ENCODE measurements around the gene MTSS2.

DNA sequence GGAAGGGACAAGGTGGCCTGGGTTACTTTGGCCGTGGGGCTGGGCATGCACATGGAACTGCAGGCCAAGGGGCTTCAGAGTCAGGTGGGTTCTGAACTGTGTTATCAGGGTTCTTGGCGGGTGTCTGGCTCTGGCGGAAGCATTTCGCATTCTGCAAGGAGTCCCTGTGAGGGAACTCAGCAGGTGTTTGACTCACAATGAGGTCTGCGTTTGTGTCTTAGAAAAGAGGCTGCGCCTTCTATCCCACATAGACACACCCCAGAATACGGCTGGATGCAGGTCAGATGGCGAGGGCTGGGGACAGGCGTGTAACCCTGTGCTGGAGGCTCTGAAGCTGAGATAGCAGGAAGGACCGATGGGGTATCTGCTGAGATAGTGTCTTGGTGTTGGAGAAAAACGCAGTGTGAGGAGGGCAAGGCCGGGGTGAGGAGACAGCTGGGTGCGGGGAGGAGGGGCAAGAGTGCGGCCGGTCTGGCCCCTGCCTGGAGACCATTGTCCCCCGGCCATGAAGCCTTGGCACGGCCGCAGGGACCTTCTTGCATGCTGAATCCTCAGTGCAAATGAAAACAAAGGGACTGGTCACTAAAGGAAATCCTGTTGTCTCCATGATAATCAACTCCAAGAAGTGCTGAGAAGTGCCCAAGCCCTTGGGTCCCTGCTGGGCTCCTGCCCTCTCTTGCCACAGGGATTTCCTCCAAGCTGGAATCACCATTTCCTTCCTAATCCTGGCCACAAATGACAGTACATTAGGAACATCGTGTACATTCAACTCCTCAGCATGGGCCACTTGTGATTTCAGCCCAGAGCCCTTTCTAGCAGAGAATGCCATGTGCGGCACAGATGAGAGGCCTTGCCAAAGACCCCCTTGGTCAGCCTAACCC lies 22.8 kb upstream of the MTSS2 start:
- TF ChIP-seq EZH2 (IDR thresholded peaks at IDR 0.05; ENCODE audit: borderline replicate concordance) (no peak), EZH2phosphoT487 (IDR thresholded peaks at IDR 0.05; ENCODE audit: low read depth, severe bottlenecking, unreplicated experiment) (no peak)
- TF ChIP-seq, protein P1, sequence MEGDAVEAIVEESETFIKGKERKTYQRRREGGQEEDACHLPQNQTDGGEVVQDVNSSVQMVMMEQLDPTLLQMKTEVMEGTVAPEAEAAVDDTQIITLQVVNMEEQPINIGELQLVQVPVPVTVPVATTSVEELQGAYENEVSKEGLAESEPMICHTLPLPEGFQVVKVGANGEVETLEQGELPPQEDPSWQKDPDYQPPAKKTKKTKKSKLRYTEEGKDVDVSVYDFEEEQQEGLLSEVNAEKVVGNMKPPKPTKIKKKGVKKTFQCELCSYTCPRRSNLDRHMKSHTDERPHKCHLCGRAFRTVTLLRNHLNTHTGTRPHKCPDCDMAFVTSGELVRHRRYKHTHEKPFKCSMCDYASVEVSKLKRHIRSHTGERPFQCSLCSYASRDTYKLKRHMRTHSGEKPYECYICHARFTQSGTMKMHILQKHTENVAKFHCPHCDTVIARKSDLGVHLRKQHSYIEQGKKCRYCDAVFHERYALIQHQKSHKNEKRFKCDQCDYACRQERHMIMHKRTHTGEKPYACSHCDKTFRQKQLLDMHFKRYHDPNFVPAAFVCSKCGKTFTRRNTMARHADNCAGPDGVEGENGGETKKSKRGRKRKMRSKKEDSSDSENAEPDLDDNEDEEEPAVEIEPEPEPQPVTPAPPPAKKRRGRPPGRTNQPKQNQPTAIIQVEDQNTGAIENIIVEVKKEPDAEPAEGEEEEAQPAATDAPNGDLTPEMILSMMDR (IDR thresholded peaks at IDR 0.05; ENCODE audit: poor library complexity) = no peak

All from hepatocyte (in vitro differentiated cells).